Osteocyte (in vitro differentiated cells): ENCODE results near the gene AHNAK2. TPM values are rescaled to one million over a fixed set of nuclear protein-coding genes. Genes with fewer than 3 reads are reported as not detected.

Experiments
- DNase-seq: peaks from one replicate; pipeline ENCODE4 v3.0.0; 2021; ENCODE audit warnings: mixed read lengths; ENCODE audit not compliant: unreplicated experiment; ENCODE audit errors: extremely low spot score
- H3K27ac Mint-ChIP-seq: one replicate; pipeline ENCODE4 v1.8.0; 2021; ENCODE audit warnings: mild to moderate bottlenecking, mixed read lengths; ENCODE audit not compliant: unreplicated experiment
- H3K27me3 Mint-ChIP-seq: one replicate; pipeline ENCODE4 v1.8.0; 2021; ENCODE audit warnings: mixed read lengths; ENCODE audit not compliant: unreplicated experiment
- H3K36me3 Mint-ChIP-seq: one replicate; pipeline ENCODE4 v1.8.0; 2021; ENCODE audit warnings: mixed read lengths; ENCODE audit not compliant: unreplicated experiment
- H3K4me1 Mint-ChIP-seq: one replicate; pipeline ENCODE4 v1.8.0; 2021; ENCODE audit warnings: mixed read lengths; ENCODE audit not compliant: unreplicated experiment
- H3K4me3 Mint-ChIP-seq: one replicate; pipeline ENCODE4 v1.8.0; 2021; ENCODE audit warnings: mild to moderate bottlenecking, moderate library complexity, mixed read lengths; ENCODE audit not compliant: unreplicated experiment
- H3K9me3 Mint-ChIP-seq: one replicate; pipeline ENCODE4 v1.8.0; 2021; ENCODE audit warnings: mixed read lengths; ENCODE audit not compliant: unreplicated experiment
- total RNA-seq: library from RNA; stranded (reverse); gene quantifications from 2 replicates; pipeline ENCODE4 v1.2.1, GENCODE V29; 2021
- TF ChIP-seq, protein P1 (sequence below): fragments of 200-600 bp; sonication (generic); IDR thresholded peaks from 2 replicates; pipeline ENCODE4 v1.5.0; 2021; ENCODE audit warnings: antibody characterized with exemption, mild to moderate bottlenecking, moderate library complexity

The AHNAK2 gene
- total RNA-seq, 1 donor from 2014 or later: 145 TPM

DNA sequence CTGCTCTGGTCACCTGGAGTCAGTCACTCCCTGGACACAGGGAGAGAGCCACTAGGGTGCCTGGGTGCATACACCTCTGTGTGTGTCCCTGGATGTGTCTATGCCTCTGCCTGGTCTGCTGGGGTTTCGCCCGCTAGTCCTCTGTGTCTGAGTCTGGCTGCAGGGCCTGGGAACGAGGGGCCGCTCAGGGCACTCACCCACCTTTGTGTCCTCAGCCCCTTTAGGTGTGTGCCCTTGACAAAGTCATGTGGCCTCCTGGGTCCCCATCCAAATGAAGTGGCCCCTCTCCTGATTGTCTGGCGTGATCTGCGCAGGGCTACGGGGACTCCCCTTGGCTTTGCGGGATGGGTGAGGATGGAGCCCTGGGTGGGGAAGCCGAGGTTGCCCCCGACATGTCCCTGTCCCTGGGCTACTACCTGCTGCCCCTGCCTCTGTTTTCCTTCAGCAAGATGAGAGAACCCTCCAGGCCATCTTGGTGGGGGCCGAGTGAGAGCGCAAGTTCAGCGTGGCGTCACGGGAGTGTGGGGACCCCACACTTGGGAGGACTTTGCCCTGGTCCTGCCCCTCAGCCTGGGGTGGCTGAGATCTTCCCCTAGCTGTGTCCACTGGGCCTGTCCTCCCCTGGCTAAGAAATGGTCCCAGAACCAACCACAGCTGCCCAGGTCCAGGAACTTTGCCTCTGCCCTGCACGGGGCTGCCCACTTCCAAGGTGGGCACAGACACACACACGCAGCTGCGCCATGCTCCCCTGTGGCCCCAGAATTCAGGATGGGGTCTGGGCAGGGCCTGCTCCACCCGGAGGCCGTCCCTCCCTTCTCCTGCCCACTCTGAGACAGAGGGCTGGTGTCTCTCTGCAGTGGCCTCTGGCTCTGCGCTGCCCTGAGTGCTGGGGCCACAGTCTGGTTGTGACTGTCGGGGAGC lies 2.7 kb upstream of the AHNAK2 start:
- no peaks in the 10 kb centered on the region for H3K9me3 Mint-ChIP-seq
- no peaks in the 10 kb centered on the region for H3K36me3 Mint-ChIP-seq
- peak; percentile 80 for DNase-seq
- H3K27me3 Mint-ChIP-seq: no peaks in the 10 kb centered on the region
- H3K4me1 Mint-ChIP-seq: peaks cover 24% of the 10 kb centered on the region
- H3K4me3 Mint-ChIP-seq: no peak overlapping the region
- H3K27ac Mint-ChIP-seq: no peak overlapping the region
- TF ChIP-seq, protein P1, sequence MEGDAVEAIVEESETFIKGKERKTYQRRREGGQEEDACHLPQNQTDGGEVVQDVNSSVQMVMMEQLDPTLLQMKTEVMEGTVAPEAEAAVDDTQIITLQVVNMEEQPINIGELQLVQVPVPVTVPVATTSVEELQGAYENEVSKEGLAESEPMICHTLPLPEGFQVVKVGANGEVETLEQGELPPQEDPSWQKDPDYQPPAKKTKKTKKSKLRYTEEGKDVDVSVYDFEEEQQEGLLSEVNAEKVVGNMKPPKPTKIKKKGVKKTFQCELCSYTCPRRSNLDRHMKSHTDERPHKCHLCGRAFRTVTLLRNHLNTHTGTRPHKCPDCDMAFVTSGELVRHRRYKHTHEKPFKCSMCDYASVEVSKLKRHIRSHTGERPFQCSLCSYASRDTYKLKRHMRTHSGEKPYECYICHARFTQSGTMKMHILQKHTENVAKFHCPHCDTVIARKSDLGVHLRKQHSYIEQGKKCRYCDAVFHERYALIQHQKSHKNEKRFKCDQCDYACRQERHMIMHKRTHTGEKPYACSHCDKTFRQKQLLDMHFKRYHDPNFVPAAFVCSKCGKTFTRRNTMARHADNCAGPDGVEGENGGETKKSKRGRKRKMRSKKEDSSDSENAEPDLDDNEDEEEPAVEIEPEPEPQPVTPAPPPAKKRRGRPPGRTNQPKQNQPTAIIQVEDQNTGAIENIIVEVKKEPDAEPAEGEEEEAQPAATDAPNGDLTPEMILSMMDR: no peak

DNA sequence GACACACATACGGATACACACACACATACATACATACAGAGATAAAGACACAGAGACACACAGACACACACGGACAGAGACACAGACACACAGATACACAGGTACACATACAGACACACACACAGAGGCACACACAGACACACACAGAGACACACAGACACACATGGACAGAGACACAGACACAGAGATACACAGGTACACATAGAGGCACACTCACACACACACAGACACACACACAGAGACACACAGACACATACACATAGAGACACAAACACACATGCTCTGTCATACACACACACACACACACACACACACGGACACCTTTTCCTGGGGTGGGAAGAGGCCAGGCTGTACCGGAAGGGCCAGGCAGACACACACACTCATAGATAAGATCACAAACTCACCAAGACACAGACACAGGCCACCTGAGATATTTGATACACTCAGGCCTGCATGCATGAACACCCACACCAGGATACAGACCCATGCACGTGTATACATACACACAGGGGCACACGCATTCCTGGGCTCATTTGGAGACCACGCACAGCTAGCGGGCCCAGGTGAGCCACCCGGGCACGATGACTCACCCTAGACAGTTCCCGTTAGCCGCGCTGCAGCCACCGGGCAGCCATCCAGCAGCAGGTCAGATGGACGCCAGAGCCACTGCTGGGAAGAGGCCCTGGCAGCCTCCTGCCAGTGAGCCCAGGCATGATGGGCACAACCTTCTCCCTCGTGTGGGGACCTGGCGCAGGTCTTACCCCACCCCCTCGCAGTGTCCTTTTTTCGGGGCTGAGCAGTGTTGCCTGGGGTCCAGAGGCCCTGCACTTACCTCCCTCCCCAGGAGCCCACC lies 1.8 kb upstream of the AHNAK2 start:
- H3K4me1 Mint-ChIP-seq: peaks cover 30% of the 10 kb centered on the region
- no peak overlapping the region for H3K4me3 Mint-ChIP-seq
- no peak overlapping the region for H3K27ac Mint-ChIP-seq
- no peaks in the 10 kb centered on the region for H3K9me3 Mint-ChIP-seq
- H3K36me3 Mint-ChIP-seq: no peaks in the 10 kb centered on the region
- TF ChIP-seq, protein P1: no peak
- peak; percentile 80 for DNase-seq
- no peaks in the 10 kb centered on the region for H3K27me3 Mint-ChIP-seq

DNA sequence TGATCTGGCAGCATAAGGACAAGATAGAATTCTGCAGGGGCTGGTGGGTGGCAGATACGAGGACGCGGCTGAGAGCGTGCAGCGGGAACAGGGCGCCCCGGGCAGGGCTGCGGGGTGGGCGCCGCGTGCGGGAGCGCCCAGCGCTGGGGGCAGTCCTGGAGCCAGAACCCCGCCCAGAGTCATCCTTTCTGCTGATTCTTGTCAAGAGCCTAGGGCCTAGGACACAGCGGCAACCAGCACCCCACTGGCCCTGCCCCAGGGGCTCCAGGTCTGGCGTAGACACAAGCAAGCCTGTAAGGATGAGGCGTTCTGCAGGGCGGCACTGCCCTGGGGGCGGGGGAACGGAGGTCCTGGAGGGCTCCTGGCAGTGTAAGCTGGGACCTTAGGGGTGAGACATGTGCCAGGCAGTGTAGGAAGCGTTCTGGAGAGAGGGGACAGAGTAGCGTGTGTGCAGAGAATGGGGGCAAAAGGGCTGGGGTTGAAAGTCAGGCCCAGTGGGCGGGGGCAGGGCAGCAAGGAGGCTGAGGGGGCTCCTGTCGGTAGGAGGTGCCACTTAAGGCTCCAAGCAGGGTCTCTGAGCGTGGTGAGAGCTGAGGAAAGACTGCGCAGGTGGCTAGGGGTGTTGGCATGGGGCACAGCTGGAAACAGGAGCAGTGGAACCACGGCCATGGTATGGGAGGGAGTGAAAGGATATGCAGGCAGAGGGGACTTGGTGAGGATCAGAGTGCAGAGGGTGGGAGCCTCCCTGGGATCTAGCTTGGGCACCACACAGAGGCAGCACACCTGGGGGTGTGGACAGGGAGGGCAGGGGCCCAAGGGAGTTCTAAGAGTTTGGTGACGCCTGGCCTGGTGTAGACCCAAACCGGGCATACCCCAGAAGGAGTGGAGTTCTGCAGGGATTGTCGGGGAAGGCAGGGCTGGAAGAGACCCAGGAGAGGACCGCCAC lies 845 bp upstream of the AHNAK2 start:
- H3K4me3 Mint-ChIP-seq: peak overlapping the region; percentile 15
- H3K4me1 Mint-ChIP-seq: peaks cover 36% of the 10 kb centered on the region
- H3K27me3 Mint-ChIP-seq: no peaks in the 10 kb centered on the region
- H3K9me3 Mint-ChIP-seq: no peaks in the 10 kb centered on the region
- TF ChIP-seq, protein P1: no peak
- H3K36me3 Mint-ChIP-seq: no peaks in the 10 kb centered on the region
- DNase-seq: peak; percentile 80
- H3K27ac Mint-ChIP-seq: no peak overlapping the region

DNA sequence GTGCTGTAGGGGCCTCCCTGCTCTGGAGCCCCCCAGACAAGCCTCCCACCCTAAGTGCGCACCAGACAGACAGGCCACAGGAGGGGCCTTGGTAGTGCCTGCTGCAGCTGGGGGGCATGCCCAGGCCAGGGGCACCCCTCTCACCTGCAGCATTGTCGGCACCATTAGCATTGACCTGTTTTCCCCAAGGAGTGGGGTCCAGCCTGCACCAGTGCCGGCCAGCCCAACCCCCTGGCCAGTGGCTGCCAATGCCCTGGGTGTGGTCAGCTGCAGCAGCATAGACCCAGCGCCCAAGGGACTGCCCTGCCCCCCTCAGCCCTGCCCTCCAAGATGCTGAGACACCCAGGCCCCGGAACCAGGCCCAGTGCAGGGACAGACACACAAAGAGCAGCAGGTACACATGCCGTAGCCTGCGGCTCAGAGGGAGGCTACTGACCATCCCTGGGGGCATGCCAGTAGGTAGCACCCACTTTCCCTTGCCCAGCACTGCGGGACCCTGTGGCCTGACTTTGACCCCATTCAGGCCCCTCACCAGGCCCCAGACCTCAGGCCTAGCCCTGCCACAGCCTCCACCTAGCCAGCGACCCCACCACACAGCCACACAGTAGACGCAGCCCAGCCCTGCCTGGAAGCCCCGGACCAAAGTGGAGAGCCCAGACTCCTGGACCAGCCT lies 1.0 kb downstream of the AHNAK2 start:
- Mint-ChIP-seq H3K4me1 (peaks cover 53% of the 10 kb centered on the region), H3K4me3 (peak overlapping the region; percentile 83), H3K27ac (no peak overlapping the region), H3K36me3 (no peaks in the 10 kb centered on the region), H3K27me3 (no peaks in the 10 kb centered on the region), H3K9me3 (no peaks in the 10 kb centered on the region)
- TF ChIP-seq, protein P1: no peak
- DNase-seq: no peak
